ENCODE measurements around the gene ARSB. TPM values are rescaled to one million over a fixed set of nuclear protein-coding genes. Genes with fewer than 3 reads are reported as not detected.

Gene ARSB
- total and polyA plus RNA-seq, 8 donors: 0.58 to 35.6 (median 7.6) TPM

DNA sequence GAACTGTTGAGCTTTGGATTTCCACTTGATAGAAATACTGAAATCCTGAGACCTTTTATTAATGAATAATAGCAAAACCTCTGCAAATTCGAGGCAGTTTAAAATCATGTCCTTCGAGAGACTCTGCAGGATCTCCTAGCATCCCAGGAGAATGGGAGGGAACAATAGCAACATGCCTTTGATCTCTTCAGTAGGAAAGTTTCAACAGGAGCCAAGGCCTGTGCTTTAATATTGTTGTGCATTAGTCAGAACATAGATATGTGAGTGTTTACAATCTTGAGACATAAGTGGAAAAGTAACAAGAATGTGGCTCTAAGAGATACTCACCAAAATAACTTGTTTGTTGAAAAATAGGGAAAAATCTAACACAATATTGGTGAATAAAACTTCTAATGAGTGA is 253.2 kb downstream of the ARSB start:
- WGBS, 5 donors: 53 to 72% (median 69%) methylated on average over 2 of the region's 2 CpGs
- peaks cover 0 to 4% (median 0%) of the 10 kb centered on the region in 4 donors for H3K9me3 ChIP-seq
- no peaks in the 10 kb centered on the region for H3K36me3 ChIP-seq
- H3K27ac ChIP-seq: no peak overlapping the region
- H3K4me3 ChIP-seq: no peak overlapping the region
- no peak for DNase-seq
- no peaks in the 10 kb centered on the region for H3K27me3 ChIP-seq
- H3K4me1 ChIP-seq: no peaks in the 10 kb centered on the region
- TF ChIP-seq POLR2A (IDR thresholded peaks at IDR 0.05): no peak
- no peak for TF ChIP-seq EP300 (IDR thresholded peaks at IDR 0.05)
- TF ChIP-seq, protein P1, sequence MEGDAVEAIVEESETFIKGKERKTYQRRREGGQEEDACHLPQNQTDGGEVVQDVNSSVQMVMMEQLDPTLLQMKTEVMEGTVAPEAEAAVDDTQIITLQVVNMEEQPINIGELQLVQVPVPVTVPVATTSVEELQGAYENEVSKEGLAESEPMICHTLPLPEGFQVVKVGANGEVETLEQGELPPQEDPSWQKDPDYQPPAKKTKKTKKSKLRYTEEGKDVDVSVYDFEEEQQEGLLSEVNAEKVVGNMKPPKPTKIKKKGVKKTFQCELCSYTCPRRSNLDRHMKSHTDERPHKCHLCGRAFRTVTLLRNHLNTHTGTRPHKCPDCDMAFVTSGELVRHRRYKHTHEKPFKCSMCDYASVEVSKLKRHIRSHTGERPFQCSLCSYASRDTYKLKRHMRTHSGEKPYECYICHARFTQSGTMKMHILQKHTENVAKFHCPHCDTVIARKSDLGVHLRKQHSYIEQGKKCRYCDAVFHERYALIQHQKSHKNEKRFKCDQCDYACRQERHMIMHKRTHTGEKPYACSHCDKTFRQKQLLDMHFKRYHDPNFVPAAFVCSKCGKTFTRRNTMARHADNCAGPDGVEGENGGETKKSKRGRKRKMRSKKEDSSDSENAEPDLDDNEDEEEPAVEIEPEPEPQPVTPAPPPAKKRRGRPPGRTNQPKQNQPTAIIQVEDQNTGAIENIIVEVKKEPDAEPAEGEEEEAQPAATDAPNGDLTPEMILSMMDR (IDR thresholded peaks at IDR 0.05): no peak
- TF ChIP-seq POLR2AphosphoS5 (IDR thresholded peaks at IDR 0.05): no peak
- intact Hi-C loops (cut with DNase I; ENCODE audit: low total_unique reads): no loop called here

DNA sequence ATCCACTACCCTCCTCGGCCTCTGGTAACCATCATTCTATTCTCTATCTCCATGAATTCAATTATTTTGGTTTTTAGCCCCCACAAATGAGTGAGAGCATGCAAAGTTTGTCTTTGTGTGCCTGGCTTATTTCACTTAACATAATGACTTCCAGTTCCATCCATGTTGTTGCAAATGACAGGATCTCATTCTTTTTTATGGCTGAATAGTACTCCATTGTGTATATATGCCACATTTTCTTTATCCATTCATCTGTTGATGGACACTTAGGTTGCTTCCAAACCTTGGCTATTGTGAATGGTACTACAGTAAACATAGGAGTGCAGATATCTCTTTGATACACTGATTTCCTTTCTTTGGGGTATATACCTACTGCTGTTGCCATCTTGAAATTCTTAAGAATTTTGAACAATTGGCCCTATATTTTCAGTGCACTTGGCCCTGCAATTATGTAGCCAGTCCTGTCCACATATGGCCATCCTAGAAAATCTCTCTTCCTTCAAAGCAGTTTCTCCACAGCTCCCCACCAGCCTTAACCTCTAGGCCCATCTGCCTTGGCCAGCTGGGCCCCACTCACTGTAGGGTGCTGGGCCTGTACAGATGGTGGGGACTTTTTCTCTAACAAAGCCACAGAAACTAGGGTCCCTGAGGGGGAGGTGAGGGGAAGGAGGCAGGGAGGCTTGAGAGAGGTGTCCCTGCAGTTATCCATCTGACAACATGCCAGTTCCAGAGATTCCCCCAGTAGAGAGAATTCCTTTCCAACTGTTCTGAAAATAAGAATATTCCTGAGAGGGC is 254.6 kb downstream of the ARSB start:
- TF ChIP-seq, protein P1 (IDR thresholded peaks at IDR 0.05): no peak
- TF ChIP-seq POLR2A (IDR thresholded peaks at IDR 0.05): no peak
- TF ChIP-seq EP300 (IDR thresholded peaks at IDR 0.05): no peak
- TF ChIP-seq POLR2AphosphoS5 (IDR thresholded peaks at IDR 0.05): no peak
- Histone ChIP-seq H3K4me3 (no peak overlapping the region), H3K4me1 (no peaks in the 10 kb centered on the region), H3K36me3 (no peaks in the 10 kb centered on the region), H3K9me3 (no peaks in the 10 kb centered on the region), H3K27ac (no peak overlapping the region), H3K27me3 (no peaks in the 10 kb centered on the region)
- no peak for DNase-seq
- intact Hi-C loops (cut with DNase I; ENCODE audit: low total_unique reads): no loop called here
- WGBS, 5 donors: 92 to 97% (median 96%) methylated on average over 1 of the region's 1 CpG

DNA sequence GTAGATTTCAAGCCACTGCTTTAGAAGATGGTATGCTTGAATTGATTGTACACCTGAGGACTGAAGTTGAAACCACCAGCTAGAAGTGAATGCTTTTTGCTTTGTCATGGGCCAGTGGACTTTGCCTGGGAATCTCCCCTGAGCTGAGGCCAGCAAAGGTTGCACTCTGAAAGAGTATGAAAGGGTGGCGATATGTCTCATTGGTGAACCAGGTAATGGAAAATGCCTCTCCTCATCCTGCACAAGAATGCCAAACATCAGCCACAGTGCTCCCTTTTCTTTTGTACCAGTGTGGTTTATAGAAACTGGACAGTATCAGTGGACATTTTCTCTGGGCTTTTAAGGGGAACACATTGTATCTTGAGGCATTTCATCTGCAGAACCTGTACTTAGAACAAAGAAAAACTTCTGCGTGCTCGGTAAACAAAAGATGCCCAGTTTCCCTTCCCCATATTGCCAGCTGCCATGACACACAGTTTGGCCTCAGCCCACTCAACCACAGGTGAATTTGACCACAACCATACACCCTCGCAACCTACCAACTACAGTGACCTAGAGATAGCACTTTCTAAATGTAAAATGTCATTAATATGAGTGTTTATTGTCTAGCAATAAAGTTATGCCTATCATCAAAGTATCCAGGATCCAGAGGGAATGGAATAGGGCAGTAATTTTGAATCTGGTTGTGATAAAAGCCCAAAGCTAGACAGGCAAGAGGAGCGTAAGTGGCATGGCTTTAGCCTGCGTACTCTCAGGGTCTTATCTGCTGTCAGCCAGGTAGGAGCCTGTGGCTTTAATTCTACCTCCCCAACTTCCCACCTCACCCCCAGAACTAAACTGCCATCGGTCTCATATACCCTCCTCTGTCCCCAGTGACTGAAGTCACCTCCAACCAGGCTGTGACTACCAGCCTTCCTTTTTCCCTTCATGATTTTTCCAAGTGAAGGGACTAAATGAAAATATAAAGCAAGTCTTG is 257.0 kb downstream of the ARSB start:
- 76 to 83% (median 79%) methylated on average over 7 of the region's 7 CpGs for WGBS, 5 donors
- Histone ChIP-seq H3K9me3 (no peaks in the 10 kb centered on the region), H3K27me3 (no peaks in the 10 kb centered on the region), H3K4me3 (no peak overlapping the region), H3K36me3 (no peaks in the 10 kb centered on the region), H3K4me1 (no peaks in the 10 kb centered on the region), H3K27ac (peak overlapping the region in 1 of 5 donors; percentile 35)
- peak; percentile 31 to 54 for DNase-seq
- intact Hi-C loops (cut with DNase I; ENCODE audit: low total_unique reads): no loop called here
- no peak for TF ChIP-seq EP300 (IDR thresholded peaks at IDR 0.05)
- no peak for TF ChIP-seq POLR2A (IDR thresholded peaks at IDR 0.05)
- TF ChIP-seq, protein P1 (IDR thresholded peaks at IDR 0.05): no peak
- no peak for TF ChIP-seq POLR2AphosphoS5 (IDR thresholded peaks at IDR 0.05)

Small RNAs within 50 kb of the gene (small RNA-seq; reads per million reads assigned to genes)
- gene AC025755.1: 0 reads per million in 4 donors

Other genes starting within 250 kb of the ARSB start
- gene DMGDH, start 84.4 kb upstream of the ARSB start, total RNA-seq: 1 to 10 TPM in 3 of 5 donors, under 1 TPM in 1, not detected in 1; 0.58 to 5.3 (median 2.6) TPM
- gene DMGDH, start 84.4 kb upstream of the ARSB start, polyA plus RNA-seq: 1 to 10 TPM in 2 of 3 donors, under 1 TPM in 1; 0.38 to 3.1 (median 1.2) TPM
- gene BHMT2, start 84.5 kb upstream of the ARSB start, total RNA-seq: 1 to 10 TPM in 4 of 5 donors, under 1 TPM in 1; 0.45 to 9.9 (median 2.6) TPM
- 10 to 100 TPM in 1 of 3 donors, 1 to 10 TPM in 2; 3.9 to 10.6 (median 7.6) TPM for gene BHMT2, start 84.5 kb upstream of the ARSB start, polyA plus RNA-seq
- gene BHMT, start 126.5 kb upstream of the ARSB start, total RNA-seq: 1 to 10 TPM in 2 of 5 donors, not detected in 3; 1.8 to 4.0 TPM
- 1 to 10 TPM in 2 of 3 donors, under 1 TPM in 1; 0.53 to 3.4 (median 2.6) TPM for gene BHMT, start 126.5 kb upstream of the ARSB start, polyA plus RNA-seq